Stimulated activated CD4-positive, alpha-beta T cell treated with anti-CD3 and anti-CD28 coated beads, Interleukin-1b, Interleukin-23, amount 100 ng/mL, for 1 hour (primary cell): ENCODE results near the gene CCL18.
A peak's percentile ranks its signal among the peaks of the same experiment; 100 is the strongest.
"Not testable (repeated sequence)": the region's sequence is repeated elsewhere in the genome, so short reads cannot be mapped to it uniquely, and the experiment has no call there.

ENCODE experiments used
- DNase-seq, 2 donors: peaks; one replicate each; pipeline ENCODE4 v3.0.0-alpha.2; 2020; ENCODE audit warnings: low read depth in 2 of 2

The CCL18 gene

GRCh38 chr17:36071751-36072150 is 7.7 kb downstream of the CCL18 start:
- DNase-seq = no peak

- peak in 1 of 2 donors; percentile 17 for DNase-seq
Measured at GRCh38 chr17:36072431-36073121, 8.5 kb downstream of the CCL18 start.

GRCh38 chr17:36074365-36074764 is 10.3 kb downstream of the CCL18 start:
- DNase-seq = no peak

GRCh38 chr17:36081681-36082471 is 17.8 kb downstream of the CCL18 start:
- not testable (repeated sequence) for DNase-seq

GRCh38 chr17:36082482-36083120 is 18.5 kb downstream of the CCL18 start:
- not testable (repeated sequence) for DNase-seq

GRCh38 chr17:36083691-36084090 is 19.6 kb downstream of the CCL18 start:
- not testable (repeated sequence) for DNase-seq

- no peak for DNase-seq
Measured at GRCh38 chr17:36085765-36086164, 21.7 kb downstream of the CCL18 start.

GRCh38 chr17:36086791-36087190 is 22.7 kb downstream of the CCL18 start:
- no peak for DNase-seq

- not testable (repeated sequence) for DNase-seq
Measured at GRCh38 chr17:36087471-36087870, 23.4 kb downstream of the CCL18 start.

- DNase-seq = not testable (repeated sequence)
Measured at GRCh38 chr17:36087897-36088572, 24.0 kb downstream of the CCL18 start.

- DNase-seq = no peak
Measured at GRCh38 chr17:36088670-36089338, 24.7 kb downstream of the CCL18 start.

- no peak for DNase-seq
Measured at GRCh38 chr17:36089339-36089865, 25.3 kb downstream of the CCL18 start.

- DNase-seq = no peak
Measured at GRCh38 chr17:36089888-36090836, 26.1 kb downstream of the CCL18 start, which contains the start of gene CCL3. Gene CCL3, minus strand, starts transcription at chr17:36090143. Its CDS starts 85 bp downstream, at chr17:36090058.

GRCh38 chr17:36092230-36092629 is 28.2 kb downstream of the CCL18 start:
- DNase-seq = no peak

- not testable (repeated sequence) for DNase-seq
Measured at GRCh38 chr17:36092715-36093114, 28.6 kb downstream of the CCL18 start.

- DNase-seq = no peak
Measured at GRCh38 chr17:36094232-36094631, 30.2 kb downstream of the CCL18 start.

GRCh38 chr17:36094746-36095145 is 30.7 kb downstream of the CCL18 start:
- DNase-seq = no peak

- no peak for DNase-seq
Measured at GRCh38 chr17:36095992-36096391, 31.9 kb downstream of the CCL18 start.

- not testable (repeated sequence) for DNase-seq
Measured at GRCh38 chr17:36099004-36099403, 34.9 kb downstream of the CCL18 start.
